H9 (cell line): ENCODE measurements around the gene LIPM. TPM values are rescaled to one million over a fixed set of nuclear protein-coding genes. Genes with fewer than 3 reads are reported as not detected.

Experiments used
- DNase-seq: peaks from one replicate; pipeline ENCODE4 v3.0.0-alpha.2; 2017
- H2AFZ ChIP-seq: one replicate; pipeline ENCODE4 v1.6.1; 2013; ENCODE audit warnings: mild to moderate bottlenecking, low read length, control low read depth, moderate library complexity
- H2AK5ac ChIP-seq: 2 replicates; pipeline ENCODE4 v1.6.1; 2013; ENCODE audit warnings: low read length, control low read depth, mixed read lengths; ENCODE audit not compliant: insufficient read length
- H2BK120ac ChIP-seq: one replicate; pipeline ENCODE4 v1.6.1; 2013; ENCODE audit warnings: low read depth, mild to moderate bottlenecking, low read length, control low read depth, inconsistent platforms; ENCODE audit not compliant: poor library complexity, severe bottlenecking
- H2BK12ac ChIP-seq: 2 replicates; pipeline ENCODE4 v1.6.1; 2013; ENCODE audit warnings: low read length, control low read depth, mixed read lengths, low read depth; ENCODE audit not compliant: insufficient read length
- H2BK15ac ChIP-seq: 2 replicates; pipeline ENCODE4 v1.6.1; 2013; ENCODE audit warnings: low read depth, low read length, control low read depth
- H2BK20ac ChIP-seq: one replicate; pipeline ENCODE4 v1.6.1; 2013; ENCODE audit warnings: low read depth, mild to moderate bottlenecking, low read length, control low read depth, inconsistent platforms; ENCODE audit not compliant: poor library complexity, severe bottlenecking
- H2BK5ac ChIP-seq: 2 replicates; pipeline ENCODE4 v1.6.1; 2013; ENCODE audit warnings: low read length, control low read depth, mixed read lengths; ENCODE audit not compliant: insufficient read length
- H3K14ac ChIP-seq: 2 replicates; pipeline ENCODE4 v1.6.1; 2013; ENCODE audit warnings: low read length, control low read depth; ENCODE audit not compliant: insufficient read depth
- H3K18ac ChIP-seq: 2 replicates; pipeline ENCODE4 v1.6.1; 2013; ENCODE audit warnings: low read depth, mild to moderate bottlenecking, mixed read lengths, low read length, control low read depth; ENCODE audit not compliant: insufficient read length
- H3K23ac ChIP-seq: 2 replicates; pipeline ENCODE4 v1.6.1; 2013; ENCODE audit warnings: low read length, control low read depth, mixed read lengths, low read depth; ENCODE audit not compliant: insufficient read length
- H3K23me2 ChIP-seq: 2 replicates; pipeline ENCODE4 v1.6.1; 2013; ENCODE audit warnings: low read depth, mild to moderate bottlenecking, mixed read lengths, low read length, control low read depth; ENCODE audit not compliant: insufficient read length, poor library complexity, severe bottlenecking
- H3K27ac ChIP-seq: 2 replicates; pipeline ENCODE4 v1.5.1; 2013; ENCODE audit warnings: low read length, control low read depth, mixed read lengths, low read depth; ENCODE audit not compliant: insufficient read length
- H3K27me3 ChIP-seq: 2 replicates; pipeline ENCODE4 v1.6.1; 2013; ENCODE audit warnings: low read length, control low read depth, inconsistent platforms; ENCODE audit not compliant: insufficient read depth
- H3K4ac ChIP-seq: 2 replicates; pipeline ENCODE4 v1.6.1; 2013; ENCODE audit warnings: low read depth, mild to moderate bottlenecking, control low read depth, inconsistent platforms, low read length, moderate library complexity
- H3K4me1 ChIP-seq: 2 replicates; pipeline ENCODE4 v1.6.1; 2013; ENCODE audit warnings: low read length, control low read depth, inconsistent platforms; ENCODE audit not compliant: insufficient read depth
- H3K4me2 ChIP-seq: 2 replicates; pipeline ENCODE4 v1.6.1; 2013; ENCODE audit warnings: low read length, control low read depth, mixed read lengths; ENCODE audit not compliant: insufficient read length, insufficient read depth
- H3K56ac ChIP-seq: 2 replicates; pipeline ENCODE4 v1.6.1; 2013; ENCODE audit warnings: low read depth, mild to moderate bottlenecking, mixed read lengths, low read length, control low read depth; ENCODE audit not compliant: insufficient read length
- H3K79me1 ChIP-seq: 2 replicates; pipeline ENCODE4 v1.6.1; 2013; ENCODE audit warnings: low read depth, mild to moderate bottlenecking, moderate library complexity, low read length, control low read depth, inconsistent platforms; ENCODE audit not compliant: insufficient read depth, poor library complexity, severe bottlenecking
- H3K79me2 ChIP-seq: 2 replicates; pipeline ENCODE4 v1.6.1; 2013; ENCODE audit warnings: low read length, control low read depth, inconsistent platforms; ENCODE audit not compliant: insufficient read depth
- H3K9ac ChIP-seq: 2 replicates; pipeline ENCODE4 v1.6.1; 2013; ENCODE audit warnings: low read length, control low read depth, mixed read lengths; ENCODE audit not compliant: insufficient read length; ENCODE audit errors: extremely low read depth
- H3K9me3 ChIP-seq: one replicate; pipeline ENCODE4 v1.6.1; 2013; ENCODE audit warnings: low read depth, low read length, inconsistent platforms; ENCODE audit not compliant: control insufficient read depth
- H3T11ph ChIP-seq: one replicate; pipeline ENCODE4 v1.6.1; 2013; ENCODE audit warnings: mild to moderate bottlenecking, low read length, control low read depth, inconsistent platforms
- H4K20me1 ChIP-seq: one replicate; pipeline ENCODE4 v1.6.1; 2013; ENCODE audit not compliant: control insufficient read depth, insufficient read length, insufficient read depth
- H4K5ac ChIP-seq: 2 replicates; pipeline ENCODE4 v1.6.1; 2013; ENCODE audit warnings: low read depth, mild to moderate bottlenecking, mixed read lengths, low read length, control low read depth; ENCODE audit not compliant: insufficient read length
- H4K8ac ChIP-seq: replicated peaks from 2 replicates; pipeline ENCODE4 v1.6.1; 2013; ENCODE audit warnings: low read length, control low read depth, mixed read lengths, low read depth; ENCODE audit not compliant: insufficient read length
- H4K91ac ChIP-seq: 2 replicates; pipeline ENCODE4 v1.6.1; 2013; ENCODE audit warnings: low read depth, mild to moderate bottlenecking, moderate library complexity, mixed read lengths, low read length, control low read depth; ENCODE audit not compliant: insufficient read length
- H3K27ac Mint-ChIP-seq, 3 experiments: 2 replicates in 2 of 3; 3 replicates in 1 of 3; pipeline ENCODE4 v1.8.0; 2020 to 2021; ENCODE audit warnings: mixed read lengths in 3 of 3, mild to moderate bottlenecking in 1 of 3, moderate library complexity in 1 of 3
- H3K27me3 Mint-ChIP-seq: 2 replicates; pipeline ENCODE4 v1.8.0; 2021; ENCODE audit warnings: low read depth, mild to moderate bottlenecking, moderate library complexity, mixed read lengths
- H3K36me3 Mint-ChIP-seq, 3 experiments: 2 replicates in 2 of 3; 3 replicates in 1 of 3; pipeline ENCODE4 v1.8.0; 2020 to 2021; ENCODE audit warnings: low read depth in 3 of 3, mixed read lengths in 3 of 3; ENCODE audit not compliant: insufficient read depth in 1 of 3
- H3K4me1 Mint-ChIP-seq, 2 experiments: 2 replicates each; pipeline ENCODE4 v1.8.0; 2020; ENCODE audit warnings: mixed read lengths in 2 of 2
- H3K4me3 Mint-ChIP-seq, 2 experiments: 2 replicates in 1 of 2; 3 replicates in 1 of 2; pipeline ENCODE4 v1.8.0; 2020 to 2021; ENCODE audit warnings: mild to moderate bottlenecking in 2 of 2, mixed read lengths in 2 of 2, moderate library complexity in 1 of 2
- H3K9me3 Mint-ChIP-seq, 2 experiments: 2 replicates in 1 of 2; 3 replicates in 1 of 2; pipeline ENCODE4 v1.8.0; 2020; ENCODE audit warnings: mild to moderate bottlenecking in 2 of 2, mixed read lengths in 2 of 2, moderate library complexity in 1 of 2
- CTCF ChIP-seq: fragments of 200-600 bp; sonication (generic); conservative IDR thresholded peaks from 3 replicates; pipeline ENCODE4 v1.8.0; 2021; ENCODE audit warnings: antibody characterized with exemption, mild to moderate bottlenecking
- WGBS: extraction: QIAGEN DNeasy Blood & Tissue Kit; methylation state at CpG from one replicate; pipeline ENCODE4 v1.1.7; 2013; ENCODE audit warnings: missing lambda C conversion rate, low lambda C conversion rate, mixed read lengths; ENCODE audit not compliant: insufficient read length; ENCODE audit errors: extremely low coverage; 5-methylcytosine and 5-hydroxymethylcytosine counted together
- total RNA-seq: library from RNA; stranded (reverse); gene quantifications from 2 replicates; pipeline ENCODE4 v1.2.1, GENCODE V29; 2021

The LIPM gene
- total RNA-seq, 1 experiment from 2014 or later, result not detected

DNA sequence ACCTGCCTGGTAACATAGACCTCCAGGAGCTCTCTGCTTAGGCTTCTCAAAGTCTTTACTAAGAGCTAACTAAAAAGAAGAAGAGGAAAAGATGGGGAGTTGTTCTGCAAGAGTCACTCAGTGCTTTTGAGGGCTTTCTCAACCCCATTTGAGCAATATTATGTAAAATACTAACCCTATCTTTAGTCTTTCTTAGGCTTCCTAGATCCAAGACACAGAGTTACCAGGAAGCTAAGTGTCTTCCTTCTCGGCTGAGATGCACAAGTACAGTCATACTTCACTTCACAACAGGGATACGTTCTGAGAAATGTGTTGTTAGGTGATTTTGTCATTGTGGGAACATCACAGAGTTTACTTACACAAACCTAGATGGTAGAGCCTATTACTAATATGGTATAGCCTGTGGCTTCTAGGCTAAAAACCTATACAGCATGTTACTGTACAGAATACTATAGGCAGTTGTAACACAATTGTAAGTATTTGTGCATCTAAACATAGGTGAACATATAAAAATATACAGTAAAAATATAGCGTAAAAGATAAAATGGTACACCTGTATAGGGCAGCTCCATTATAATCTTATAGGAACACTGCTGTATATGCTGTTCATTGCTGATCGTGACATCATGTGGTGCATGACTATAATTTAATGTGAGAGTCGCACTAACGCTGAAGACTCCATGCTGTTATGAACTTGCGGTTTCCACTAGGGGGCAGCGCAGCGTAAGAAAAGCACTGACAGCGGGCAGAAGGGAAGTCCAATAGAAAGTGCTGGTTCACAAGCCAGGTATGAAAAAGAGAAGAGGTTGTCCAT is 32.8 kb downstream of the LIPM start:
- H2AFZ ChIP-seq, result no peak overlapping the region
- no peak overlapping the region for H2BK20ac ChIP-seq
- H3K36me3 Mint-ChIP-seq, result no peaks in the 10 kb centered on the region
- no peaks in the 10 kb centered on the region for H3K23me2 ChIP-seq
- no peak overlapping the region for H2BK15ac ChIP-seq
- H3K9me3 Mint-ChIP-seq, result no peaks in the 10 kb centered on the region
- H2BK5ac ChIP-seq, result no peak overlapping the region
- TF ChIP-seq CTCF, result peak; percentile 90
- DNase-seq, result peak; percentile 72
- no peak overlapping the region for H3K14ac ChIP-seq
- H3K4me1 Mint-ChIP-seq, result 0 out of 4 replicates have a peak, but pooled peaks cover 0 to 2% of the 10 kb centered on the region in 2 experiments
- H3K27ac Mint-ChIP-seq, result no peak overlapping the region
- H2BK12ac ChIP-seq, result no peak overlapping the region
- H4K8ac ChIP-seq, result no peak overlapping the region
- H3K18ac ChIP-seq, result no peak overlapping the region
- no peak overlapping the region for H3K23ac ChIP-seq
- H4K5ac ChIP-seq, result no peak overlapping the region
- no CpG with 5 or more reads among the region's 10 CpGs for whole genome bisulfite sequencing
- H2BK120ac ChIP-seq, result no peak overlapping the region
- H3K27me3 ChIP-seq, result no peaks in the 10 kb centered on the region
- no peak overlapping the region for H2AK5ac ChIP-seq
- H3K9ac ChIP-seq, result no peak overlapping the region
- no peak overlapping the region for H3T11ph ChIP-seq
- H3K79me2 ChIP-seq, result no peaks in the 10 kb centered on the region
- H3K79me1 ChIP-seq, result no peaks in the 10 kb centered on the region
- no peak overlapping the region for H3K4me2 ChIP-seq
- no peak overlapping the region for H3K4ac ChIP-seq
- H3K27ac ChIP-seq, result no peak overlapping the region
- H3K9me3 ChIP-seq, result no peaks in the 10 kb centered on the region
- no peak overlapping the region for H4K91ac ChIP-seq
- H3K4me3 Mint-ChIP-seq, result no peak overlapping the region
- no peaks in the 10 kb centered on the region for H3K4me1 ChIP-seq
- no peaks in the 10 kb centered on the region for H4K20me1 ChIP-seq
- H3K56ac ChIP-seq, result no peak overlapping the region
- H3K27me3 Mint-ChIP-seq, result peaks cover 1% of the 10 kb centered on the region; the same call in 1 of the 2 replicates
